ENCODE measurements around the gene SPINK1.

DNA sequence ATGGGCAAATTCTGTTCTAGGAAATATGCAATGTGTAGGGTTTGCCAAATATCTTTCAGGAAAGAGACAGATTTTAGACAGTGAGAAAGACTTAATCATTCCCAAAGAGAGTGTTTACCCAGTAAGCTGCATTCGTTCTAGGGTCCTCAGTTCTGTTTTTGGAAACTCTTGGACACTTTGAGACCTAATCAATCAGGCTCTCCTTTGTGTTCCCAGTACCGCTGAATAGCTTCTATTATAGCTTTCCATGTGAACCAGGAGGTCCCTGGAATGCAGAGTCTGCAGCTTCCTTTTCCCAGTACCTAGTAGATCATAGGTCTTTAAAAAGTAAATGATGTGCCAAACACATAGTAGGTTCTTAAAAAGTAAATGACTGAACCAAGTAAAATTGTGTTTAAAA lies 11.4 kb upstream of the SPINK1 start:
- TF ChIP-seq POLR2A (IDR thresholded peaks at IDR 0.05; ENCODE audit: low read length) (no peak), GATA1 (IDR thresholded peaks at IDR 0.05; ENCODE audit: low read depth, low read length) (no peak)

Measured in erythroblast (primary cell).